Gastrocnemius medialis (tissue), 4 donors: ENCODE measurements around the gene EXTL1.
A peak's percentile ranks its signal among the peaks of the same experiment; 100 is the strongest.

Experiments
- CTCF ChIP-seq, 5 experiments: fragments of 450-650 bp in 3 of 5; fragments of 200-600 bp in 2 of 5; sonication (generic) in 2 of 5; IDR thresholded peaks in 4 of 5; conservative IDR thresholded peaks in 1 of 5; 1 replicate in 4 of 5; 2 replicates in 1 of 5; pipeline ENCODE4 v1.5.1; 2016 to 2019; ENCODE audit warnings: antibody characterized with exemption in 5 of 5, mild to moderate bottlenecking in 3 of 5, moderate library complexity in 3 of 5
- POLR2A ChIP-seq, 2 donors: fragments of 450-650 bp; IDR thresholded peaks; one replicate each; pipeline ENCODE4 v1.6.1; 2017; ENCODE audit warnings: antibody characterized with exemption in 2 of 2, mild to moderate bottlenecking in 2 of 2, moderate library complexity in 2 of 2

GRCh38 chr1:26035959-26036755, 14.6 kb downstream of the EXTL1 start:
- peak; percentile 99 to 100 (median 100) for TF ChIP-seq CTCF (IDR thresholded peaks at IDR 0.05 in 4 of 5, conservative IDR thresholded peaks at IDR 0.05 in 1 of 5)
- TF ChIP-seq POLR2A (IDR thresholded peaks at IDR 0.05): peak; percentile 42 to 73
